NCI-H2196 (cell line): ENCODE measurements around the gene CD99.
"Not testable (repeated sequence)": the region's sequence is repeated elsewhere in the genome, so short reads cannot be mapped to it uniquely, and the experiment has no call there.

Source experiments
- DNase-seq: peaks from one replicate; lab custom pipeline; 2025; ENCODE audit not compliant: unreplicated experiment; lab: John Stamatoyannopoulos, UW

CD99 gene

DNA sequence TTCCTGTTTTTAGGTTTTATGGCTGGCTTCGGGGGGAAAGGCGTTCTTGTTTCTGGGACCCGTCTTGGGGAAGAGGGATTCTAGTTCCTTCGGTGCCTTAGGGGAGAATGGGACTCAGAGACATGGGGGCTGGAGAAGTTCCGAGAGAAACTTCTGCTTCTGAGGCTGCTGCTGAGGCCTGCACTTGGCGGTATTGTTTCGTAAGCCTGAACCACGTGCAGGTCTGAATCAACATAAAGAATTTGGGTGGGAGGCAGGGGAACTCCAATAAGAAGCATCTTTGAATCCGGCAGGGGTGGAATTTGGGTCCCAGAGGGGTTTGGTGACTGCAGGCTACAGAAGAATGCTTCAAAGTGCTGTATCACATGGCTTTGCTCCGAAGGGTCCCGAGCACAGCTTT is 75.8 kb downstream of the CD99 start:
- no peak for DNase-seq

DNA sequence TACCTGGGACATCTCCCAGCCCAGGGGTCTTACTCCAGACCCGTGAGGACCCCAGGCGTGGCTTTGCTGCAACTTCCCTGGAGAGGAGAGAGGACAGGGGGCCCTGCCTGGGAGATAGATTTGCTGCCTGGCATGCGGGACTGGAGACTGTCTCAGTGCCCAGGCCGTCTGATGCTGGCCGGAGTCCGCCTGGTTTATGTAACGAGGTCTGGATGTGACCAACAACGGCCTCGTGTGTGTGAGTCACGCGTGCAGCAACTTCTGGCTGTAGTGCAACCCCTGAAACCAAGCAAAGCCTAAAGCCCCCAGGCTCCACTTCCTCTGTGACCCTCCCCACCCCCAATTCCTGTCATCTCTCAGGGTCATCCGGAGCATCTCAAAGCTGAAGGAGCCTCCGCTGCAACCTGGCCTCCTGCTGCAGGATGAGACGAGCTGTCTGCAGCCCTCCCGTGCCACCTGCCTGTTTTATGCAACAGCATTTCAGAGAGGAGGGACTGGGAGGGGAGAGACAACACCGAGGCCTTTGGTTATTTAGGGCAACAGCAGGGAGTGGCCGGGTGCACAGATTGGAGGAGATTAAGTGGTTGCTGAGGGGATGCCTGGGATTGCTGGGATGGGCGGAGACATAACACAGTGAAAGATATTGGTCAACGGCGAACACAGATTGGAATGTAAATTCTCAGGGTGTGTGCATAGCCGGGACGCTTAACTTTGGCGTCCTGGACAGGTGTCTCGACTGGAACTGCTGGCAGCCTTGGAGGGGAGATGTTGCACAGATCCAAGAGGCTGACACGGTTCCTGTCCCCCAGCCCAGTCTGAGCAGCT is 76.7 kb downstream of the CD99 start:
- no peak for DNase-seq

DNA sequence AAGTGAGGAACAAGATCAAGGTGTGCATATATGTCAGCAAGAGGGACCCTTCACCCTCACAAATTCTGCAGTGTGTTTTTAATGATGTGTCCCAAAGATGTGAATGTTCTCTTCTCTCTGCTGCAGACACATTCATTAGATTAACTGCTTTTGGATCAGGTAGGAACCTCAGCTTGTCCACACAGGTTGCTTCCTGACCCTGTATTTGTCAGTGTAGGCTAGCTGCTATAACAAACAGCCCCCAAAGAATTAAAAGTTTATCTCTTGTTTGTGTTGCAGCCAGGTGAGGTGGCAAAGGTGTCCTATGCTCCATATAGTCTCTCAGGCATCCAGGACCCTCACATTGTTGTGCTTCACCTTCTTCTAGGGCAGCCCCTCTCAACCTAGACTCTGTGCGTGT is 78.5 kb downstream of the CD99 start:
- DNase-seq = no peak

- not testable (repeated sequence) for DNase-seq
These were observed 82.3 kb downstream of the CD99 start for GRCh38 chrX:2773166-2774055.

- no peak for DNase-seq
These were observed 83.0 kb downstream of the CD99 start for GRCh38 chrX:2774057-2774456.

GRCh38 chrX:2774776-2775175 is 83.7 kb downstream of the CD99 start:
- DNase-seq = no peak

GRCh38 chrX:2780472-2781225 is 89.6 kb downstream of the CD99 start:
- not testable (repeated sequence) for DNase-seq

DNA sequence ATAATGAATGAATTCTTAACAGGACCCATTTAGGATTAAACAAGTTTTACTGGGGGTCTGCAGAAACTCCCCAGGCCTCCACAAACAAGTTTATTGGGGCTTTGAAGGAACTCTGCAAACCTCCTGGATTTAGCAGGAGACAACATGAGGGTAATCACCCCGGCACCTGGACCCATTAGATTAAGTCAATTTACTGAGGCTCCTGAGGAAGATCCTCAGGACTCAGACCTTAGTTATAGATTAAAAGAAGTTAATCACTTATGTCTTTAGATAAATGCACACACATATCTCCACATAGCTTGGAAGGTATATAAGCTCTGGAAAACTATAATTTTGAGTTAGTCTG is 90.1 kb downstream of the CD99 start:
- DNase-seq = no peak

GRCh38 chrX:2781698-2782097 is 90.6 kb downstream of the CD99 start:
- no peak for DNase-seq

DNA sequence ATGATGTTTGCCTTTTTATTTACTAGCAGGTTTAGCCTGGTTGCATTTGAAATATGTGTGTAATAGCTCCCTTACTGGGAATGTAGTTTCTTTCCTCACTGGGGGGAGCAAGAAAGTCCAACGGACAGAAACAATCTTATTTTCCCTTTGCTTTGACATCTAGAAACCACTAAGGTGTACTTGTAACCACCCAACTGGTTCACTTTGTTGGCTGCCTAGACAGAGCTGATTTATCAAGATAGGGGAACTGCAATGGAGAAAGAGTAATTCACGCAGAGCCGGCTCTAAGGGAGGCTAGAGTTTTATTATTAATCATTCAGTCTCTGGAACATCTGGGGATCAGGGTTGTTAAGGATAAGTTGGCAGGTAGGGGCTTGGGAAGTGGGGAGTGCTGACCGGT is 91.1 kb downstream of the CD99 start:
- DNase-seq = no peak

GRCh38 chrX:2782778-2783177 is 91.7 kb downstream of the CD99 start:
- no peak for DNase-seq

DNA sequence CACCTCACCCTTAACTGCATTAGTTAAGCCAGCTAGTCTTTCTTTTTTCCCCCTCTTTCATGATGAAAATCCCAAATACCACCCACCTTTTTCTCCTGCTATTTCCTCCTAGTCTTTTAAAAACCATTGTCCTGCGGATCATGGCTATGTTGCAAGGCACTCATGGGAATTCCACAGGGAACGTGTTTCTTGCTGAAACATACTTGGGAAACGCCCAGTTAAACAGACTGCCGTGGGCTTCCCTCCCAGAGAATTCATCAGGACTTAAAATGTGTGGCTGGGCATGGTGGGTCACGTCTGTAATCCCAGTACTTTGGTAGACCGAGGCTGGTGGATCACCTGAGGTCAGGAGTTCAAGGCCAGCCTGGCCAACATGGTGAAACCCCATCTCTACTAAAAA is 92.9 kb downstream of the CD99 start:
- DNase-seq = no peak

- no peak for DNase-seq
These were observed 94.4 kb downstream of the CD99 start for GRCh38 chrX:2785538-2785937.

DNA sequence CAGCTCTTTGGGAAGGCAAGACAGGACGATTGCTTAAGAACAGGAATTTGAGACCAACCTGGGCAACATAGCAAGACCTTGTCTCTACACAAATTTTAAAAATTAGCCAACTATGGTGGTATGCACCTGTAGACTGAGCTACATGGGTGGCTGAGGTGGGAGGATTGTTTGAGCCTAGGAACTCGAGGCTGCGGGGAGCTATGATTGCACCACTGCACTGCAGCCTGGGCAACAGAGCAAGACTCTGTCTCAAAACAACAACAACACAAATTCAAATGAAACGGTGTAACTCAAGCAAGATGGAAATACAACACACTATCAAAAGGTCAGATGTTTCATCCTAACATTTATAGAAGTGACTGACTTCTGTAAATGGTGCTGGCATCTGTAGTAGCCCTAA is 97.9 kb downstream of the CD99 start:
- no peak for DNase-seq

DNA sequence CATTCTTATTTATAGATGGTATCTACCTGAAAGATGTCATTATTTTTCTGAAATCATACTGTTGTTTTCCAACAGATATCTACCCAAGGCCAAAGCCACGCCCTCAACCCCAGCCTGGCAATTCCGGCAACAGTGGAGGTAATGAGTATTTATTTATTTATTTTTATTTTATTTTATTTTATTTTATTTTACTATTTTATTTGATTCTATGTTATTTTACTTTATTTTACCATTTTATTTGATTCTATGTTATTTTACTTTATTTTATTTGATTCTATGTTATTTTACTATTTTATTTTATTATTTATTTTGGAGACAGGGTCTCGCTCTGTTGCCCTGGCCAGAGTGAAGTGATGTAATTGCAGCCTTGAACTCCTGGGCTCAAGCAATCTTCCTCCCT is 98.5 kb downstream of the CD99 start:
- DNase-seq = no peak
